Measurements from ENCODE around the gene TP73. TPM values are rescaled to one million over a fixed set of nuclear protein-coding genes. Genes with fewer than 3 reads are reported as not detected.

Gene TP73
- total RNA-seq, 1 donor from 2014 or later = 1.3 TPM

DNA sequence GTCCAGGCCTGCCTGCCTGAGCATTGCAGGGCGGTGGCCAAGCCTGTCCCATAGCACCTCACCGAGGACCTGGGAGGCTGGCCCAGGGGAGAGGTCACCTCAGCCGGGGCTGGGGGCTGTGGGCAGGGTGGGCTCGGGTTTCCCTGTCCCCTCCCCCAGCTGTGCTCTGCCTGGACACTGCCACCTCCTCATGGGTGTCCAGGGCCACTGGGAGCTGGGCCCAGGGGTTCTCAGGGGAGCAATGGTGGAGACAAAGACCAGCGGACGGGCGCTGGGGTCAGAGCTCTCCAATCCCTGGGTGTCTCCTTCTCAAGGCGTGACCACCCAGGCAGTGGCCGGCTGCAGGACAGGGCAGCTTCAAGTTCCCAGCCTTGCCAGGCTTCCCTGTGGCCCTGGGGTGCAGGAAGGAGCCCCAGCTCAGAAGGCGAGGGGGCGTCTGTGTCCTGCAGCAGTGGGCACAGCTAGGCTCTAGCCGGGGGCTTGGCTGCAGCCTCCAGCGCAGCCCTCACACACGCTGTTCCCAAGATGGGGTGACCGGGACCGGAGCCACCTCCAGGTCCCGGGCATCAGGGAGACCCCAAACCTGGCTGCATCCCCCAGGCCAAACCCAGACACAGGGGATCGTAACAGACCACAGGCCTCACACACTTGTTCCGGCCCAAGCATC is 29.0 kb downstream of the TP73 start:
- H3K4me3 Mint-ChIP-seq = no peak overlapping the region
- intact Hi-C loops (cut with micrococcal nuclease) = no loop called here
- H3K4me1 Mint-ChIP-seq = peaks cover 5% of the 10 kb centered on the region
- no peak overlapping the region for H3K27ac Mint-ChIP-seq
- DNase-seq = no peak
- H3K9me3 Mint-ChIP-seq = no peaks in the 10 kb centered on the region
- peaks cover 2% of the 10 kb centered on the region for H3K27me3 Mint-ChIP-seq
- no peaks in the 10 kb centered on the region for H3K36me3 Mint-ChIP-seq (ENCODE audit: low read depth)

DNA sequence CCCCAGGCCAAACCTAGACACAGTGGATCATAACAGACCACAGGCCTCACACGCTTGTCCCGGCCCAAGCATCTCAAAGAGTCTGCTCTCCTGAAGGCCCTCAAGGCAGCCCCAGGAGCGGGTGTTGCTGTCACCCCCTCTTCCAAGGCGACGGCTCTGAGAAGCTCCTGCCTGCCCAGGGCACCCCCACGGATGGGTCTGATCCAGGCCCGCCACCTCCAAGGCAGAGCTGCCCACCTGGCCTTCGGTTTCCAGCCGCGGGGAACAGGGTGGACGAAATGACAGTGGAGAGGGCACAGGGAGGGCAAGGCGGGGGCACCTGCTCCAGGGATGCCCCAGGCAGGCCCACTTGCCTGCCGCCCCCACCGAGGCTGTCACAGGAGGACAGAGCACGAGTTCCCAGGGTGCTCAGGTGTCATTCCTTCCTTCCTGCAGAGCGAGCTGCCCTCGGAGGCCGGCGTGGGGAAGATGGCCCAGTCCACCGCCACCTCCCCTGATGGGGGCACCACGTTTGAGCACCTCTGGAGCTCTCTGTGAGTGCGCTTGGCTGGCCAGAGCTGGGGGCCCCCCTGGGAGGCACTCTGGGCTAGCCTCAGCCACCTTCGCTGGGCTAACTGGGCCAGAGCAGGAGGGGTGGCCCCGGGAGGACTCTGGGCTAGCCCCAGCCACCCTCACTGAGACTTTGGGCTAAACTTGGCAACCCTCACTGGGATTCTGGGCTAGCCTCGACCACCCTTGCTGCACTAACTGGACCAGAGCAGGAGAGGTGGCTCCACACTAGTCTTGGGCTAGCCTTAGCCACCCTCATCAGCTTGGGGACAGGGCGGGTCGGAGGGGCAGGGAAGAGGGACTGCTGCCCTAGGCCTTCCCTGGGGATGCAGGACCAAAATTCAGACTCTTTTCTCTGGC is 29.8 kb downstream of the TP73 start:
- Mint-ChIP-seq H3K4me3 (no peak overlapping the region), H3K36me3 (ENCODE audit: low read depth) (no peaks in the 10 kb centered on the region), H3K27ac (no peak overlapping the region), H3K27me3 (peaks cover 2% of the 10 kb centered on the region), H3K9me3 (no peaks in the 10 kb centered on the region), H3K4me1 (peaks cover 5% of the 10 kb centered on the region)
- no peak for DNase-seq
- intact Hi-C loops (cut with micrococcal nuclease) = no loop called here

DNA sequence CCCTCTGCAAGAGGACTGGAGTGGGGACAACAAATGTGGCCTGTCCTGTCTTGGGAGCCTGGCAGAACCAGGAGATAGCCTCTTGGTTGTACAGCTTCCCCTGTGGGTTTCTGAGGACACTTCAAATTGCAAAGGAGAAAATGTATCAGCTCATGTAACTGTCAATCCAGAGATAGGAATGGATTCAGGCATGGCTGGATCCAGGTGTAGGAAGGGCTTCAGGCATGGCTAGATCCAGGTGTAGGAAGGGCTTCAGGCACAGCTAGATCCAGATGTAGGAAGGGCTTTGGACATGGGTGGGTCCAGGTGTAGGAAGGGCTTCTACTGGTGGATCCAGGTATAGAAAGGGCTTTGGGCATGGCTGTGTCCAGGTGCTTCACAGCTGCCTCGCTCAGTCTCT is 30.9 kb downstream of the TP73 start:
- DNase-seq = no peak
- Mint-ChIP-seq H3K27ac (no peak overlapping the region), H3K4me3 (no peak overlapping the region), H3K9me3 (no peaks in the 10 kb centered on the region), H3K27me3 (peaks cover 2% of the 10 kb centered on the region), H3K4me1 (peaks cover 5% of the 10 kb centered on the region), H3K36me3 (ENCODE audit: low read depth) (no peaks in the 10 kb centered on the region)
- intact Hi-C loops (cut with micrococcal nuclease) = no loop called here

DNA sequence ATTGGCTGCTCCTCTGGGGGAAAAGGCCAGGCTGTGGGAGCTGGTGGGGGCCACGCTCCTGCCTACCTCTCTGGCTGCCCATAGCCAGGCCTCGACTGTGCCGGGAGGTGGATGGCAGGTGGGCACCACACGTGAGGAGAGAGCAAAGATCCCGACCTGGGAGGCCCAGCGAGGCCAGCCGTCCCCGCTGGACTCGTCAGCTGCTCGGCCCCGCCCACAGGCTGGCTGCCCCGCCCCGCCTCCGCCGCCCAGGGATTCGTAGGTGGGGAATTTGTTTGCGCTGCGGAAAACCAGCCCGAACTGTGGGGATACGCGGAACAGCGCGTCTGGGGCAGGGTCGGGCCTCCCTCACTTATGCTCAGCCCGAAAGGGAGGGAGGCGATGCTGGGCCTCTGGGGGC is 31.7 kb downstream of the TP73 start:
- no peak for DNase-seq
- no peak overlapping the region for H3K27ac Mint-ChIP-seq
- peaks cover 2% of the 10 kb centered on the region for H3K27me3 Mint-ChIP-seq
- intact Hi-C loops (cut with micrococcal nuclease) = no loop called here
- peaks cover 5% of the 10 kb centered on the region for H3K4me1 Mint-ChIP-seq
- no peaks in the 10 kb centered on the region for H3K36me3 Mint-ChIP-seq (ENCODE audit: low read depth)
- H3K4me3 Mint-ChIP-seq = no peak overlapping the region
- no peaks in the 10 kb centered on the region for H3K9me3 Mint-ChIP-seq

DNA sequence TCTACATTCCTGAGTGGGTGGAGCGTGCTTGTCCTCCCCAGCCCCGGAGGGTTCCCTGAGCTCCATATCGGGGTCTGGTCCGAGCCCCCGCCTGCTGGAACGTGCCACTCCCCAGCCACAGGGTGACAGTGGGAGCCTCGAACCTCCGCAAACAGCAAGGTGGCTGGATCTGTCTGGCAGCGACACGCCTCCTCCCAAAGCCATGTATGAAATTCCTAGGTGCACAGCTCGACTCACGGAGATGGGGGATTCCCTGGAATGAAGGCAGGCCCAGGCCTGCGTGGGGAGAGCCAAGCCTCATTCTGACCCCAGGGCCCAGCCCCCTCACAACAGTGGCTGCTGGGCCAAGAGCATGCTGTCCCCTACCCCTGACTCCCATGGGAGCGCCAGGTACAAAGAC is 32.9 kb downstream of the TP73 start:
- Mint-ChIP-seq H3K27me3 (no peaks in the 10 kb centered on the region), H3K4me3 (no peak overlapping the region), H3K9me3 (no peaks in the 10 kb centered on the region), H3K36me3 (ENCODE audit: low read depth) (no peaks in the 10 kb centered on the region), H3K27ac (no peak overlapping the region), H3K4me1 (no peaks in the 10 kb centered on the region)
- intact Hi-C loops (cut with micrococcal nuclease) = no loop called here
- DNase-seq = no peak

DNA sequence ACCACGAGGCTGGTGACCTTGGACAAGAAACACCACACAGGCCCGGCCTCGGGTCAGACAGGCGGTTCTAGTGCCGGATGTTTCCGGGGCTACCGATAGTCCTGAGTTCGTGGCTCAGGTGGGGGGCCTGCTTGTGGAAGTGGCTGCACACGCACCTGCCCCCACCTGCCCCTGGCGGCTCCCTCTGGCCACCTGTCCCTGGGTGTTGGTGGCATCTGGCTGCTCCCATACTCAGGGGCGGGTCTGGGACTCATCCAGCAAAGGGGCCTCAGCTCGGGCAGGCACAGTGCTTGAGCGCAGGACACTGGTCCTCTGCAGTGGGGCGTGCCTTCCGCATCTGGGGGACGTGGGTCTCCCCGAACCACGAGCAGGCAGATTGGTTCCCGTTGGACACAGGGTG is 33.6 kb downstream of the TP73 start:
- no peaks in the 10 kb centered on the region for H3K9me3 Mint-ChIP-seq
- intact Hi-C loops (cut with micrococcal nuclease) = no loop called here
- no peaks in the 10 kb centered on the region for H3K36me3 Mint-ChIP-seq (ENCODE audit: low read depth)
- no peak overlapping the region for H3K27ac Mint-ChIP-seq
- H3K4me3 Mint-ChIP-seq = no peak overlapping the region
- H3K27me3 Mint-ChIP-seq = no peaks in the 10 kb centered on the region
- no peak for DNase-seq
- no peaks in the 10 kb centered on the region for H3K4me1 Mint-ChIP-seq

DNA sequence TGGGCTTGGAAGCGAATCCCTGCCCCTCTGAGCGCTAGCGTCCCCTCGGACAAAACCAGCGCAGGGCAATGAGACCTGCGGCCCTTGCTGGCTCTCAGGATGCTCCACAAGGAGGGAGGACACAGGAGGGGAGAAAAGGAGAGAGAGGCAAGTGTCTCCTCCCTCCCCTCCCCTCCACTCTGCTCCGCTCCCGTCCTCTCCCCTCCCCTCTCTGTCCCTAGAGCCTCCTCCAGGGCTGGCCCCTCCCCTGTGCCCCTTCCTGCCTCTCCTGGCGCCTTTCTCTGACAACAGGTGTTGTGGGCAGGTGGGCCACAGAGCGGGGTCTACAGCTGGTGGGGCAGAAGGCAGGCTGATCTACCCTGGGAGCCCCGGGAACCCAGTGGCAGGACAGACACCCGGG is 35.2 kb downstream of the TP73 start:
- no peaks in the 10 kb centered on the region for H3K4me1 Mint-ChIP-seq
- intact Hi-C loops (cut with micrococcal nuclease) = no loop called here
- H3K27ac Mint-ChIP-seq = no peak overlapping the region
- no peak for DNase-seq
- H3K9me3 Mint-ChIP-seq = no peaks in the 10 kb centered on the region
- no peaks in the 10 kb centered on the region for H3K27me3 Mint-ChIP-seq
- H3K4me3 Mint-ChIP-seq = no peak overlapping the region
- H3K36me3 Mint-ChIP-seq (ENCODE audit: low read depth) = no peaks in the 10 kb centered on the region

DNA sequence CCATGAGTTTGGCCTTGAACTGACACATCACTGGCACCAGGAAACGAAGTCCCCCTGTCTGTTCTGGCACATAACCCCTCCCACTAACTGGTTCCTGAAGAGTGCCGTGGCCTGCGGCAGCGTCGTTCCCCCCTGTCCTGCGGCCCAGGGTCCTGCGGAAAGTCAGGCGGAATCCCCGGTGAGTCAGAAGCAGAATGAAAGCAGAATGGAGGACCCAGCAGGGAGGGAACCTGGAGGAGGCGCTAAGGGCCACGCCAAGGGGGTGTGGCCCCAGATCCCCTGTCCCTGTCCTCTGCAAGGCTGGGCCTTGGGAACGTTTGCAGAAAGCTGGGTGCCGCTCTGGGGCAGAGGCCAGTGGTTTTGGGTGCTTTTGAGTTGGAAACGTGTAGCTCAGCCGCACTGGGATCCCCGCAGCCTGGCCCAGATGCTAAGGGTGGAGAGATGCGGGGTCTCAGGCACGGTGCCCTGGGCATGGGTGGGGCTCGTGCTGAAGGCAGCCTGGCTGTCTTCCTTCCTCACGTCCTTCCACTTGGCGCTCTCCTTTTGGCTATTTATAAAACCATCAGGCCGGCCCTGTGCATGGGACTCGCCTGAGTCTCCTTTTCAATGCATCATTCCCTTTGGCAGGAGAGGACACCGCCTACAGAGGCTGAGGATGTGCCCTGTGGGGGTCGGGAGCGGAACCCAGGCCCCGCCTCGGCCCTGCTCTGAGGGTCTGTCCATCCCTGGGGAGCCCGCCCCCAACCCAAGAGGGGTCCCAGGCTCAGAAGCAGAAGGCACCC is 36.2 kb downstream of the TP73 start:
- no peaks in the 10 kb centered on the region for H3K36me3 Mint-ChIP-seq (ENCODE audit: low read depth)
- H3K4me1 Mint-ChIP-seq = no peaks in the 10 kb centered on the region

DNA sequence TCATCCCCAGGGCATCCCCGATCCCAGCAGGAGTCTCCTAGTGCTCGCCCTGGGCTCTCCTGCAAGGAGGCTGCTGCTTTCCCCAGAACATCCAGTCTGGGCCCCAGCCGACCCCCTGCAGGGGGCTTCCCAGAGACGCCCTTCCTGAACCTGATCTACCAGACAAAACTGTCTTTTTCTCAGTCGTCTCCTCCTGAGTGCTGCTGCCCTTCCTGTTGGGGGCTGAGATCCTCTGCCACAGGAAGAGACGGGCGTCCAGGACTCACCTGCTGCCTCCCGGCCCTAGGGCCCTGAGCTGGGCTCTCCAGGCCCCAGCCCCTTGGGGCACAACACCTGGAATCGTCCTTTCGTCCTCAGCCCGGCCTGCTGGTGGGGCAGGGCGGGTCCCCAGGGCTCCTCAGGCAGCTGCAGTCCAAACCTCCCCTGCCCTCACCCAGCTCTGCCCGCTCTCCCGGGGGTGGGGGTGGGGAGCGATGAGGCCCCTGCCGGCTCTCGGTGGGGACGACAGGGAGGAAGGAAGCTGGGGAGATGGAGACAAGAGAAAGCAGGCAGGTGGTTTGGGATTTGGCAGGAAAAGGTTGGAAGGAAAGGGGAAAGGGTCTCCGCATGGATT is 36.9 kb downstream of the TP73 start:
- Mint-ChIP-seq H3K36me3 (ENCODE audit: low read depth) (no peaks in the 10 kb centered on the region), H3K27me3 (no peaks in the 10 kb centered on the region), H3K9me3 (no peaks in the 10 kb centered on the region), H3K4me1 (no peaks in the 10 kb centered on the region), H3K4me3 (no peak overlapping the region), H3K27ac (no peak overlapping the region)
- intact Hi-C loops (cut with micrococcal nuclease) = no loop called here
- no peak for DNase-seq

More for the DNA sequence above, 36.2 kb downstream of the TP73 start:
- no peak for DNase-seq
- Mint-ChIP-seq H3K4me3 (no peak overlapping the region), H3K9me3 (no peaks in the 10 kb centered on the region), H3K27me3 (no peaks in the 10 kb centered on the region), H3K27ac (no peak overlapping the region)
- intact Hi-C loops (cut with micrococcal nuclease) = no loop called here

DNA sequence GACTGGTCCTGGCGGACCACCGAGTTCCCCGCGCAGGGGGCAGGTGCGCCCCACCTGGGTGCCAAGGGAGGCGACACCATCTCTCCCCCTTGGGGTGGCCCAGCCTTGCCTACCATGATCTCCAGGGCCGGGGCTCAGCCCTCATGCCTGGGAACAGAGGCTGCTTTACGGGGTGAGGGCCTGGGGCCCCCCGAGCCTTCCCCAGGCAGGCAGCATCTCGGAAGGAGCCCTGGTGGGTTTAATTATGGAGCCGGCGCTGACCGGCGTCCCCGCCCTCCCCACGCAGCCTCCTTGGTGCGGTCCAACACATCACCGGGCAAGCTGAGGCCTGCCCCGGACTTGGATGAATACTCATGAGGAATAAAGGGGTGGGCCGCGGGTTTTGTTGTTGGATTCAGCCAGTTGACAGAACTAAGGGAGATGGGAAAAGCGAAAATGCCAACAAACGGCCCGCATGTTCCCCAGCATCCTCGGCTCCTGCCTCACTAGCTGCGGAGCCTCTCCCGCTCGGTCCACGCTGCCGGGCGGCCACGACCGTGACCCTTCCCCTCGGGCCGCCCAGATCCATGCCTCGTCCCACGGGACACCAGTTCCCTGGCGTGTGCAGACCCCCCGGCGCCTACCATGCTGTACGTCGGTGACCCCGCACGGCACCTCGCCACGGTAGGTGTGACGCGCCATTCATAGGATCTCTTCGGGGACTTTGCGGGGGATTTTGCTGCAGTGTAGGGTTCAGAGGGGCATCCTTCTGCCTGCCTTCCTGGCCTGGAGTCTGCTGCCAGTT is 38.2 kb downstream of the TP73 start:
- Mint-ChIP-seq H3K27ac (no peak overlapping the region), H3K36me3 (ENCODE audit: low read depth) (no peaks in the 10 kb centered on the region), H3K9me3 (peaks cover 3% of the 10 kb centered on the region), H3K4me1 (no peaks in the 10 kb centered on the region), H3K27me3 (no peaks in the 10 kb centered on the region), H3K4me3 (no peak overlapping the region)
- no peak for DNase-seq
- intact Hi-C loops (cut with micrococcal nuclease) = no loop called here

DNA sequence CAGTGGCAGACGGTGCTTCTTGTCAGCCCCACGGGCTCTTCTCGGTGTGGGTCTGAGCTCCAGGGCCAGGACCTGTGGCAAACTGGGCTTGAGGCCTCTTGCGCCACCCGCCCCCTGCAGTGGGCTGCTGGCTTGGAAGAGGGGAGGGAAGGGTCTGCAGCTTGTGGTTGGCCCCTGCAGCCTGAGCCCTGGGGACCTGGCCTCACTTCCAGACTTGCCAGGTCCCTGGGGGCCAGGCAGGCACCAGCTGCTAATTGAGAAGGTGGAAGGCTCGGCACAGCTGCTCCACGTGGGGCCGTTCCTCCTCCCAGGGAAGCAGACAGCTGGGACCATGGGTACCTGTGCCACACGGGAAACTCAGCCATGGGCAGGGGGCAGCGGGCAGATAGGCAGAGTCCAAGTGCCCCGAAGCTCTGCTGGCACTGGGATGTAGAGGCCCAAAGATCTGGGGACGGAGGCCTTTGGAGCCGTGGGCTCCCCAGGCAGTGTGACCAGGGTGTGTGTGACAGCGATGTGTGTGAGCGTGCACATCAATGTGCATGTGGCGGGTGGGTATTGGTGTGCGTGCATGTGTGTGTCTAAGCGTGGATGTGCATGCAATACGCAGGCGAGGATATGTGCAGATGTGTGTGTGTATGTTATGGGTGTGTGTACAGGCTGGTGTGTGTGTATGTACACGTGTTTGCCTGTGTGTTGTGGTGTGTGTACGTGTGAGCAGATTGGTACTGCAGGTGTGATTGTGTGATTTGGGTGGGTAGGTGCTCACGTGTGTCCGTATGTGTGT is 39.3 kb downstream of the TP73 start:
- DNase-seq = no peak
- Mint-ChIP-seq H3K9me3 (peaks cover 3% of the 10 kb centered on the region), H3K36me3 (ENCODE audit: low read depth) (no peaks in the 10 kb centered on the region), H3K27ac (no peak overlapping the region), H3K4me1 (no peaks in the 10 kb centered on the region), H3K27me3 (no peaks in the 10 kb centered on the region), H3K4me3 (no peak overlapping the region)
- intact Hi-C loops (cut with micrococcal nuclease) = no loop called here

DNA sequence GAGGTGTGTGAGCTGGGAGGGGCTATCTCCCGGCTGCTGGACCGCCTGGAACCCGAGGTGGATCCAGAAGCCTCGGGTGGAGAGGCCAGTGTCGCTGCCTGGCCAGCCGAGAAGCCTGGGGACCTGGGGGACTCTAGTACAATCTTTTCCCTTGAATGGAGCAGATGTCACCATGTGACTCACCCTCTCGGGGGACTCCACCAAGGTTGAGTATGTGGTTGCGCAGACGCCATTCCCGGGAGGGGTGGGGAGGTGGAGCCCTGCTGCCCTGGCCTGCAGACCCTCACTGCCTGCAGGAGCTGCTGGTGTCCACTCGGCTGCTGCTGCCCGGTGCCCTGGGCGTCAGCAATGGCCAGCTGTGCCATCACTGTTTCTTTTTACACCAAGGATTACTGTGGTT is 40.3 kb downstream of the TP73 start:
- intact Hi-C loops (cut with micrococcal nuclease) = no loop called here
- H3K9me3 Mint-ChIP-seq = peaks cover 3% of the 10 kb centered on the region
- H3K27ac Mint-ChIP-seq = no peak overlapping the region
- no peaks in the 10 kb centered on the region for H3K4me1 Mint-ChIP-seq
- no peak for DNase-seq
- no peaks in the 10 kb centered on the region for H3K36me3 Mint-ChIP-seq (ENCODE audit: low read depth)
- H3K4me3 Mint-ChIP-seq = no peak overlapping the region
- no peaks in the 10 kb centered on the region for H3K27me3 Mint-ChIP-seq

DNA sequence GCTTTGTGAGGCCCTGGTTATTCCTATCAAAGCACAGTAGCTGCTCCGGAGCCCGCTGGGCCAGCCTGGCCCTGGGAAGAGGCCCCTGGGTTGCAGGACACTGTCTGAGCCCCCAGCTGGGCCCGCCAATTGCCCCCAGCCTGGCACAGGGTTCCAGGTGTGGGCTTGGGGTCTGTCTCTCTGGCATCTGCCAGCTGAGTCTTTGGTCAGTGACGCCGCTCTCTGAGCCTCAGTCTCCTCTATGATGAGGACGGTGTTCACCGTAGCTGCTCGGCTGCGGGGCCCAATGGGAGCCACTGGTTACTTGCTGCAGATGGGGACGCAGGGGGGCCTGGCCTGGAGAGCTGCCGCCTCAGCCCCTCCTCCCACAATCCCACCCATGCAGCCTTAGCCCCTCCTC is 41.0 kb downstream of the TP73 start:
- H3K9me3 Mint-ChIP-seq = peaks cover 3% of the 10 kb centered on the region
- H3K27me3 Mint-ChIP-seq = no peaks in the 10 kb centered on the region
- no peak for DNase-seq
- no peaks in the 10 kb centered on the region for H3K36me3 Mint-ChIP-seq (ENCODE audit: low read depth)
- no peaks in the 10 kb centered on the region for H3K4me1 Mint-ChIP-seq
- no peak overlapping the region for H3K4me3 Mint-ChIP-seq
- intact Hi-C loops (cut with micrococcal nuclease) = no loop called here
- H3K27ac Mint-ChIP-seq = no peak overlapping the region

All from activated CD4-positive, alpha-beta T cell treated with anti-CD3 and anti-CD28 coated beads, Interleukin-2, amount 10 ng/mL, durations not matched to agents 24 days and 14 days (primary cell).